HCT116 (cell line): ENCODE results near the gene CRTC1. TPM values are rescaled to one million over a fixed set of nuclear protein-coding genes. Genes with fewer than 3 reads are reported as not detected.

Source experiments
- ATAC-seq: fragments of 200-7000 bp; cut with Tn5 transposase; 2 replicates; pipeline ENCODE4 v1.9.1; 2020; ENCODE audit warnings: mild to moderate bottlenecking, moderate library complexity
- BruUV-seq: library from RNA; stranded (reverse); fragments of 400-500 nt; replicated peaks from 2 replicates; lab custom pipeline; 2021; lab: Mats Ljungman, UMichigan
- CTCF ChIA-PET: fragments of 300-600 bp; sonication (Branson Sonifier 250); formaldehyde crosslinking; loops from one replicate; lab custom pipeline; 2021; ENCODE audit warnings: antibody characterized with exemption; lab: Charles Lee
- POLR2A ChIA-PET: fragments of 300-600, 350-600 bp; sonication (Branson Sonifier 250); formaldehyde crosslinking; loops from one replicate; lab custom pipeline; 2021; ENCODE audit warnings: antibody characterized with exemption; lab: Charles Lee
- RAD21 ChIA-PET, 2 experiments: fragments of 300-600 bp; sonication (Branson Sonifier 250); formaldehyde crosslinking; loops; one replicate each; lab custom pipeline; 2023; ENCODE audit warnings: low total read pairs in 2 of 2; ENCODE audit not compliant: uncharacterized antibody in 2 of 2, unreplicated experiment in 2 of 2, low non-redundant PET in 1 of 2; lab: Charles Lee
- DNase-seq: peaks from one replicate; pipeline ENCODE4 v3.0.0-alpha.2; 2010; ENCODE audit warnings: low read depth, low spot score
- H2AFZ ChIP-seq: fragments of 200-600 bp; shearing (Covaris generic), sonication (generic); 2 replicates; pipeline ENCODE4 v1.6.1; 2017; ENCODE audit warnings: low read depth, mixed run types, mixed read lengths, antibody characterized with exemption, low read length; ENCODE audit not compliant: poor library complexity, severe bottlenecking
- H3K27ac ChIP-seq: 2 replicates; pipeline ENCODE4 v1.5.1; 2012; ENCODE audit warnings: low read depth, low read length
- H3K27me3 ChIP-seq: fragments of 200-600 bp; sonication (generic); 2 replicates; pipeline ENCODE4 v1.6.1; 2016; ENCODE audit warnings: mixed run types, low read length, mixed read lengths; ENCODE audit not compliant: insufficient read depth
- H3K36me3 ChIP-seq, 2 experiments: fragments of 200-500 bp in 1 of 2; fragments of 200-600 bp in 1 of 2; sonication (Bioruptor generic) in 1 of 2; sonication (generic) in 1 of 2; 2 replicates each; pipeline versions ENCODE4 v1.5.1 to v1.6.1; 2014 to 2016; ENCODE audit warnings: low read length in 2 of 2, inconsistent platforms in 1 of 2, mixed read lengths in 1 of 2, mixed run types in 1 of 2; ENCODE audit not compliant: insufficient read depth in 2 of 2, control insufficient read depth in 1 of 2
- H3K4me1 ChIP-seq, 2 experiments: fragments of 200-600 bp in 1 of 2; sonication (generic) in 1 of 2; 2 replicates each; pipeline versions ENCODE4 v1.5.1 to v1.6.1; 2012 to 2017; ENCODE audit warnings: low read length in 2 of 2, inconsistent platforms in 1 of 2, mild to moderate bottlenecking in 1 of 2, mixed read lengths in 1 of 2, mixed run types in 1 of 2, moderate library complexity in 1 of 2; ENCODE audit not compliant: insufficient read depth in 2 of 2, control insufficient read depth in 1 of 2
- H3K4me2 ChIP-seq: fragments of 200-600 bp; sonication (generic); 2 replicates; pipeline ENCODE4 v1.6.1; 2017; ENCODE audit warnings: mixed run types, low read length, mixed read lengths
- H3K4me3 ChIP-seq, 2 experiments: fragments of 200-600 bp in 1 of 2; sonication (generic) in 1 of 2; replicated peaks in 1 of 2; 2 replicates each; pipeline ENCODE4 v1.5.1; 2011 to 2016; ENCODE audit warnings: low read length in 2 of 2, control low read depth in 1 of 2, low read depth in 1 of 2, mild to moderate bottlenecking in 1 of 2, mixed read lengths in 1 of 2, mixed run types in 1 of 2
- H3K79me2 ChIP-seq: fragments of 200-600 bp; sonication (generic); 2 replicates; pipeline ENCODE4 v1.6.1; 2017; ENCODE audit warnings: mild to moderate bottlenecking, mixed run types, low read length, moderate library complexity, mixed read lengths; ENCODE audit not compliant: insufficient read depth
- H3K9ac ChIP-seq: fragments of 200-600 bp; sonication (generic); 2 replicates; pipeline ENCODE4 v1.6.1; 2016; ENCODE audit warnings: low read length, mixed read lengths
- H3K9me2 ChIP-seq: fragments of 200-600 bp; sonication (generic), shearing (Covaris generic); 2 replicates; pipeline ENCODE4 v1.6.1; 2017; ENCODE audit warnings: mixed run types, mild to moderate bottlenecking, moderate library complexity; ENCODE audit not compliant: insufficient read depth
- H3K9me3 ChIP-seq, 2 experiments: fragments of 200-500 bp in 1 of 2; fragments of 200-600 bp in 1 of 2; sonication (Bioruptor generic) in 1 of 2; sonication (generic) in 1 of 2; 2 replicates each; pipeline ENCODE4 v1.6.1; 2014 to 2017; ENCODE audit warnings: low read length in 2 of 2, mixed read lengths in 2 of 2, inconsistent platforms in 1 of 2, low read depth in 1 of 2, mild to moderate bottlenecking in 1 of 2, mixed run types in 1 of 2, moderate library complexity in 1 of 2; ENCODE audit not compliant: control insufficient read depth in 1 of 2, insufficient read depth in 1 of 2
- H4K20me1 ChIP-seq: fragments of 200-600 bp; sonication (generic), shearing (Covaris generic); 2 replicates; pipeline ENCODE4 v1.6.1; 2017; ENCODE audit warnings: mixed run types, mild to moderate bottlenecking, moderate library complexity; ENCODE audit not compliant: insufficient read depth
- ATF3 ChIP-seq: IDR thresholded peaks from 2 replicates; pipeline ENCODE4 v1.6.1; 2012
- CBX3 ChIP-seq: IDR thresholded peaks from 2 replicates; pipeline ENCODE4 v1.6.1; 2012; ENCODE audit warnings: low read depth
- CTCF ChIP-seq, 3 experiments: fragments of 200-600 bp in 1 of 3; sonication (generic) in 1 of 3; IDR thresholded peaks in 2 of 3; conservative IDR thresholded peaks in 1 of 3; 2 replicates each; pipeline ENCODE4 v1.5.1; 2012 to 2017; ENCODE audit warnings: low read depth in 2 of 3, low read length in 2 of 3, antibody characterized with exemption in 1 of 3, borderline replicate concordance in 1 of 3, control low read depth in 1 of 3, mild to moderate bottlenecking in 1 of 3, mixed read lengths in 1 of 3, mixed run types in 1 of 3, moderate library complexity in 1 of 3; ENCODE audit not compliant: insufficient read depth in 1 of 3
- EZH2 ChIP-seq: fragments of 200-600 bp; sonication (generic); IDR thresholded peaks from 2 replicates; pipeline ENCODE4 v1.6.1; 2017; ENCODE audit warnings: antibody characterized with exemption, mixed run types
- EZH2phosphoT487 ChIP-seq: fragments of 200-600 bp; IDR thresholded peaks from 2 replicates; pipeline ENCODE4 v1.6.1; 2018; ENCODE audit warnings: antibody characterized with exemption, borderline replicate concordance
- FOSL1 ChIP-seq: IDR thresholded peaks from 2 replicates; pipeline ENCODE4 v1.6.1; 2012; ENCODE audit warnings: low read depth
- JUND ChIP-seq: IDR thresholded peaks from 2 replicates; pipeline ENCODE4 v1.6.1; 2012
- RAD21 ChIP-seq: IDR thresholded peaks from 2 replicates; pipeline ENCODE4 v1.6.1; 2012; ENCODE audit warnings: low read depth, mild to moderate bottlenecking
- SP1 ChIP-seq: IDR thresholded peaks from 2 replicates; pipeline ENCODE4 v1.6.1; 2012; ENCODE audit warnings: low read depth
- SRF ChIP-seq: IDR thresholded peaks from 2 replicates; pipeline ENCODE4 v1.6.1; 2012; ENCODE audit warnings: low read depth
- TCF7L2 ChIP-seq: IDR thresholded peaks from 2 replicates; pipeline ENCODE4 v1.7.0; 2011; ENCODE audit warnings: borderline replicate concordance, inconsistent platforms; ENCODE audit not compliant: insufficient read depth, insufficient read length; ENCODE audit errors: extremely low read depth
- YY1 ChIP-seq: IDR thresholded peaks from 2 replicates; pipeline ENCODE4 v1.6.1; 2011; ENCODE audit warnings: low read length, low read depth, moderate library complexity, mild to moderate bottlenecking; ENCODE audit not compliant: insufficient replicate concordance; ENCODE audit errors: extremely low read depth
- ZBTB33 ChIP-seq: IDR thresholded peaks from 2 replicates; pipeline ENCODE4 v1.6.1; 2011; ENCODE audit warnings: mild to moderate bottlenecking, low read length, moderate library complexity; ENCODE audit not compliant: insufficient replicate concordance; ENCODE audit errors: extremely low read depth
- ZFX ChIP-seq: fragments of 450-650 bp; IDR thresholded peaks from 2 replicates; pipeline ENCODE4 v1.6.1; 2017
- intact Hi-C: fragments of 100-400 bp; cut with micrococcal nuclease; formaldehyde crosslinking; loops from 2 replicates; pipeline ENCODE4 v1.10.0; 2022
- total RNA-seq: library from RNA; stranded (reverse); gene quantifications from one replicate; pipeline ENCODE4 v1.2.1, GENCODE V29; 2021; ENCODE audit not compliant: unreplicated experiment

The CRTC1 gene
- total RNA-seq, 1 experiment from 2014 or later, result 14.9 TPM

- H3K4me2 ChIP-seq, result no peak overlapping the region
- H2AFZ ChIP-seq, result no peak overlapping the region
- CTCF ChIA-PET, result no interaction called here
- no peak overlapping the region for H3K27ac ChIP-seq
- no peaks in the 10 kb centered on the region for H3K9me3 ChIP-seq
- intact Hi-C loops, result no loop called here
- H4K20me1 ChIP-seq, result no peaks in the 10 kb centered on the region
- TF ChIP-seq EZH2 (no peak), CTCF (IDR thresholded peaks at IDR 0.05 in 2 of 3, conservative IDR thresholded peaks at IDR 0.05 in 1 of 3; ENCODE audit: borderline replicate concordance in 1 of 3, insufficient read depth in 1 of 3, low read depth in 2 of 3, low read length in 2 of 3) (no peak), SRF (no peak), EZH2phosphoT487 (no peak), FOSL1 (no peak), RAD21 (no peak), JUND (no peak)
- TF ChIP-seq, all 23 proteins: peak for 0
- Histone ChIP-seq H3K79me2 (no peaks in the 10 kb centered on the region), H3K9ac (no peak overlapping the region), H3K4me3 (no peak overlapping the region), H3K36me3 (no peaks in the 10 kb centered on the region), H3K4me1 (peaks cover 29 to 31% of the 10 kb centered on the region in 2 experiments), H3K9me2 (no peaks in the 10 kb centered on the region), H3K27me3 (no peaks in the 10 kb centered on the region)
- DNase-seq (no peak), ATAC-seq (no peak)
- BruUV-seq, result no TSS peak
- POLR2A ChIA-PET, result no interaction called here
- RAD21 ChIA-PET, result no interaction called here
These were observed 76.0 kb downstream of the CRTC1 start for GRCh38 chr19:18759304-18759994.

GRCh38 chr19:18759995-18760426, 76.5 kb downstream of the CRTC1 start:
- no peak overlapping the region for H2AFZ ChIP-seq
- H3K4me3 ChIP-seq, result no peak overlapping the region
- intact Hi-C loops, result no loop called here
- no peak overlapping the region for H3K27ac ChIP-seq
- H3K9ac ChIP-seq, result no peak overlapping the region
- ChIA-PET RAD21 (no interaction called here), CTCF (no interaction called here), POLR2A (no interaction called here)
- H3K4me1 ChIP-seq, result peaks cover 34 to 36% of the 10 kb centered on the region in 2 experiments
- BruUV-seq, result no TSS peak
- ATAC-seq (no peak), DNase-seq (no peak)
- no peaks in the 10 kb centered on the region for H4K20me1 ChIP-seq
- H3K9me2 ChIP-seq, result no peaks in the 10 kb centered on the region
- no peaks in the 10 kb centered on the region for H3K9me3 ChIP-seq
- H3K27me3 ChIP-seq, result no peaks in the 10 kb centered on the region
- H3K79me2 ChIP-seq, result no peaks in the 10 kb centered on the region
- no peak overlapping the region for H3K4me2 ChIP-seq
- no peaks in the 10 kb centered on the region for H3K36me3 ChIP-seq
- TF ChIP-seq TCF7L2 (no peak), YY1 (no peak), FOSL1 (no peak), SP1 (no peak), ZFX (no peak), EZH2phosphoT487 (no peak), ZBTB33 (no peak), CBX3 (no peak), ATF3 (no peak)
